Measurements from ENCODE around the gene SPEM2. TPM values are rescaled to one million over a fixed set of nuclear protein-coding genes. Genes with fewer than 3 reads are reported as not detected.

Gene SPEM2
- total RNA-seq, 1 donor from 2014 or later, result not detected

DNA sequence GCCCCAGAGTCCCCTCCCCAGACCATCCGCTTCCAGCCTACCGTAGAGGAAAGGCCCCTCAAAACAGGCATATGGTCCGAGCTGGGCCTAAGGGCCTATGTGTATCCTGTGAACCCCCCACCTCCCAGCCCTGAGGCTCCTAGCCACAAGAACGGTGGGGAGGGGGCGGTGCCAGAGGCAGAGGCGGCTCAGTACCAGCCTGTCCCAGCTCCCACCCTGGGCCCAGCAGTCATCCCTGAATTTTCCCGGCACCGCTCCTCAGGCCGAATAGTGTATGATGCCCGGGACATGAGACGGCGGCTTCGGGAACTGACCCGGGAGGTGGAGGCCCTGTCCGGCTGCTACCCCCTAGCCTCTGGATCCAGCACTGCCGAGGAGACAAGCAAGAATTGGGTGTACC lies 4.2 kb upstream of the SPEM2 start:
- DNase-seq (ENCODE audit: low spot score), result no peak

- no peak for DNase-seq (ENCODE audit: low spot score)
These were observed 1.7 kb upstream of the SPEM2 start for GRCh38 chr17:7423679-7424078.

- no peak for DNase-seq (ENCODE audit: low spot score)
These were observed 340 bp downstream of the SPEM2 start for GRCh38 chr17:7425756-7426155.

DNA sequence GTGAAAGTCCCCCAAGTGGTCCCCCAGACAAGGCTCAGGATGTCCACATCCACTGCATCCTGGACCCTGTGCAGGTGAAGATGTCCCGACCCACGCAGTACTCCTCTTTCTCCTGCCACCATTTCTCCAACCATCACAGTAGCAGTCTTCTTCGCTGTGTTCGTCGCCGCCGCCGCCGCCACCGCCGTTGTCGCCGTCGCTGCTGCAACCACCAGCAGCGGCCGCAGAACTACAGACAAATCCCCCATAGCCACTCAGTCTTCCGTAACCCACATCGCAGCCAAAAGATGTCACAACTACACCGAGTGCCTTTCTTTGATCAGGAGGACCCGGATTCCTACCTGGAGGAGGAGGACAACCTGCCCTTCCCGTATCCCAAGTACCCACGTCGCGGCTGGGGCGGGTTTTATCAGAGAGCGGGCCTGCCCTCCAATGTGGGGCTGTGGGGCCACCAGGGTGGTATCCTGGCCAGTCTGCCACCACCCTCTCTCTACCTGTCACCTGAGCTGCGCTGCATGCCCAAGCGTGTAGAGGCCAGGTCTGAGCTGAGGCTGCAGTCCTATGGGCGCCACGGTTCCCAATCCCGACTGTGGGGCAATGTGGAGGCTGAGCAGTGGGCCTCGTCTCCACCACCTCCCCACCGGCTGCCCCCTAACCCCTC lies 917 bp downstream of the SPEM2 start:
- DNase-seq (ENCODE audit: low spot score), result no peak

- DNase-seq (ENCODE audit: low spot score), result no peak
These were observed 1.6 kb downstream of the SPEM2 start for GRCh38 chr17:7426896-7427489.

DNA sequence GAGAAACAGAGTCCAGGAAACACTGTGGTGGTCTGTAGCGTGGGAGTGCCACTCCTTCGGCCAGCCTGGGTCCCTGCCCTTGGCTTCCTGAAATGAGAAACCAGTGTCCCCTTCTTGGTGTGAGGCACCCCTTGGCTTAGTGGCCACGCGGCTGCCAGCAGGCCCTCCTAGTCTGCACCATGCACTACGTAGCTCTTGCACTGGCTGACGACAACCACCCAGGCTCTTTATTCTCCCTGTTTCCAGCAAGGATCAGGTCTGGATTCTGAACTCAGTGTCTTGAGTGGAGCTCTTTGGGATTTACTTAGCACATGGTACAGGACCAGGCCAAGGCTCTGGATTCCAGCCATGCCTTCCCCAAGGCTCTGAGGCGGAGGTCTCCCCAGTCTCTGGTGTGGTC lies 2.1 kb downstream of the SPEM2 start:
- DNase-seq (ENCODE audit: low spot score), result no peak

DNA sequence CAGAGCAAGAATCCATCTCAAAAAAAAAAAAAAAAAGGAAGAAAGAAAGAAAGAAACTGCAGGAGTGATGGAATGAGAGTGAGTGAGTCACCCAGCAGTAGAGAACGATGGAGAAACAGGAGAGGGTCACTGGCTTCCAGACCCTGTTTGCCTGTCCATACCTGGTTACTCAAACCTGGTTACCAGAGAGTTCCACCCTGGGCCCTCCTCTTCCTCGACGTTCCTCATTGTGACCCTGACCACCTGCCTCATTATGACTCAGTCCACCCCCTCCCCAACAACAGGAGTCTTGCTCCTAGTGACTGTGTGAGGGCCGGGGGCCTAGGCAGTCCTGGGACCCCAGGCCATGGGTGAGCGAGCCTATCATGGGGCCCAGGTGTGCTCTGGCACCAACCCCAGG lies 3.1 kb downstream of the SPEM2 start, which contains the start of gene SPEM3:
Gene SPEM3, plus strand, starts transcription at position 301 of the 400 bp plus-strand sequence. Its CDS starts 46 bp downstream, at position 347.
- no peak for DNase-seq (ENCODE audit: low spot score)

- DNase-seq (ENCODE audit: low spot score), result no peak
These were observed 4.3 kb downstream of the SPEM2 start for GRCh38 chr17:7429722-7430121.

- no peak for DNase-seq (ENCODE audit: low spot score)
These were observed 5.8 kb downstream of the SPEM2 start for GRCh38 chr17:7431231-7431630.

DNA sequence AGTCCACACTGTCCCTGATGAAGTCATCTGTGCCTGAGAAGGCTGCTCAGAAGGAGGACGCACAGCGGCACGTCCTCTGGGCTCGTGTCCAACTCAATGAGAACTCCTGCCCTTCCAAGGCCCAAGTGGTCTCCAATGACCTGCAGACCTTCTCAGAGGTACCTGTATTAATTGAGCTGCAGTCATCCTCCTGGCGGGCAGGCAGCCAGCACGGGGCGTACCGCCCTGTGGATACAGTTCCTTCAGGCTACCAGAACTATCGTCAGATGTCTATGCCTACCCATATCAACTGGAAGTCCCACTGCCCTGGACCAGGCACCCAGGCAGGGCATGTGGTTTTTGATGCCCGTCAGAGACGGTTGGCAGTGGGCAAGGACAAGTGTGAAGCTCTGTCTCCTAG lies 6.9 kb downstream of the SPEM2 start:
- DNase-seq (ENCODE audit: low spot score), result no peak

GRCh38 chr17:7435676-7436555 lies 10.5 kb downstream of the SPEM2 start:
- DNase-seq (ENCODE audit: low spot score), result peak; percentile 67

GRCh38 chr17:7436556-7437368 lies 11.3 kb downstream of the SPEM2 start:
- DNase-seq (ENCODE audit: low spot score), result peak; percentile 82

DNA sequence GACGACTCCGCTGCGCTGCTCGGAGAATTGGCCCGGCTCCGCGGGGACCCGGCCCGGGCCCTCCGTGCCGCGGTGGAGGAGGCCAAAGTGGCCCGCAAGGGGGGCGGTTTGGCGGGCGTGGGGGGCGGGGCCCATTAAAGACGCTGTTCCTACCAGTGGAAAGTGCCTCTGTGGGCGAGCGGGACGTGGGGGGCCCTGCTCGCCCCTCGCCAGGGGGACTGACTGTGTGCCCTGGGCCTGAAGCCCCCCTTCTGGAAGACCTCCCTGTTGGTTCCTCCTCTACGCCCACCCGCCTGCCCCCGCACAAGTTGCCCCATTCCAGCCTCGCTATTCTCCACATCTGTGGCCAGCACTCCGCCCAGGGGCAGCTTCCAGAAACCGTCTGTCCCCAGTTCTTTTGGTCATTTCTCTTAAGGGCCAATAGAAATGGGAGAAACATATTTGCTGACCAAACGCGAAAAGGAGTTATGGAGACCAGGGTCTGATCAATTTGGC lies 12.0 kb downstream of the SPEM2 start:
- DNase-seq (ENCODE audit: low spot score), result no peak

DNA sequence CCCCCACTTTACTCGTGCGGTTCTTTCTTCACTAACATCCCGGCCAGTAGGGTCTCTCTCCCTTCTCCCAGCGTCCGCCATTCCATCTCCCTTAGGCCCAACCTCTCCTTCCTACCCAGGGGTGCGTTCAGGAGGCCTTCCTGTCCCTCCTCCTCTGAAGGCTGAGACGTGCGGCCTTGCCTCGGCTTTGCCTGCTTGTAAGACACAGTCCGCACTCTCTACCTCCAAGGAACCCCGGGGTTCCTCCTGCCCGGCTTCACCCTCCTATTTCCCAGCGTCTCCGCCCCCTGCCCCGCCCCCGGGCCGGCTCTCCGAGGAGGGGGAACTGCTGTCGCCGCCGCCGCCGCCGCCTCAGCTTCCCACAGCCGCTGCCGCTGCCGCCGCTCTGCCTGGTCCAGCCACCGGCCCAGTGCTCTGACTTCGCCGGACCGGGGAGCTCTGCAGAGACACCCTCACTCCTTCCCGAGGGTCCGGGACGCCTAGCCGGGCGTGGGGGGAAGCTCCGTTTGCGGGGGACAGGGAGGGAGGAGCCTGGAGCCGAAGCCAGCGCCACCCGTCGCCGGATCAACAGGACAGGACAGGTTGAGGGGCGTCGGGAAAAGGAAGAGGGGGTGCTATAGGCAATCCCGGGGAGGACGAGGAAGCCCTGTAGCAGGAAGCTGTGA lies 12.7 kb downstream of the SPEM2 start:
- peak; percentile 69 for DNase-seq (ENCODE audit: low spot score)

DNA sequence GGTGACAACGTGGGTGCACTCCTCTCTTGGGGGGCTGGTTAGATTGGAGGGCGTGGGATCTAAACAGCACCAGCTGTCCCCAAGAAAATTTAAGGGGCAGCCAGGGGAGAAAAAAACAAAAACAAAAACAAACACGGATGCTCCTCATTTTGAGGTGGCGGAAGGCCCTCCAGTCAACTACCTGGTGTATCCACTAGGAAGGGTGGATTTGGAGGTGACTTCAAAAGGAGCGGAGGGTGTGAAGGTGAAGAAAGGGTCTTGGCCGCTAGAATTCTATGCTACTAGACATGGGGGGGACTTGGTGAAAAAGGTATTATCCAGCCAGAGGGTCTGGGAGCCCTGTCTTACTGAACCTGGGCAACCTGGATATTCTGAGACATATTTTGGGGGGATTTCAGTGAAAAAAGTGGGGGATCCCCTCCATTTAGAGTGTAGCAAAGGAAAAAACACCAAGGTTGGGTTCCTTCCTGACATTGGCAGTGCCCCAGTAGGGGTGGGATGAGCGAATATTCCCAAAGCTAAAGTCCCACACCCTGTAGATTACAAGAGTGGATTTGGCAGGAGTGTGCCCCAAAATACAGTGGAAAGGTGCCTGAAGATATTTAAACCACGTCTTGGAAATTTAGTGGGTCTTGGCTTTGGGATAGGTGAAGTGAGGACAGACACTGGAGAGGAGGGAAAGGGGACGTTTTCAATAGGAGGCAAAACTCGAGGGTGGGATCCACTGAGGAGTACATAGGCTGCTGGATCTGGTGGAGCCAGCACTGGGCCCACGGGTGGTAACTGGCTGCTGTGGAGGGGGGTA lies 13.4 kb downstream of the SPEM2 start:
- no peak for DNase-seq (ENCODE audit: low spot score)

- DNase-seq (ENCODE audit: low spot score), result no peak
These were observed 14.2 kb downstream of the SPEM2 start, which contains the start of gene FGF11 for GRCh38 chr17:7439462-7440112. Gene FGF11, plus strand, starts transcription at chr17:7439512. Its CDS starts 109 bp downstream, at chr17:7439621.

GRCh38 chr17:7440113-7440833 lies 14.9 kb downstream of the SPEM2 start:
- DNase-seq (ENCODE audit: low spot score), result peak; percentile 65

DNA sequence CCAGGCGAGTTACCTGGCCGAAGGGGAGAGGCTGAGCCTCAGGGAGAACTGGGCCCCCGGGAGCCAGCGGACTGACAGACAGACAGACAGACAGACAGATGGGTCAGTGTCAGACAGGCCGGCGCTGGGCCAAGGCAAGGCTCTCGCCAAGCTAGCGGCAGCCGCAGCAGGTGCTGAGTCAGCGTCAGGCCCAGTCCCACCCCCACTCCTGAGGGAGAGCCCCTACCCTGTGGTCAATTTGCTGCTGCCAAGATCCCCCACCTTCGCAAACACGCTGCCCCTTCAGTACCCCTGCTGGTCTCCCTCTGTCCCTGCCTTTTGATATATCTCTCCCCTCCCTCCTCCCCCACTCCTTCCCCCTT lies 15.4 kb downstream of the SPEM2 start:
- no peak for DNase-seq (ENCODE audit: low spot score)

- no peak for DNase-seq (ENCODE audit: low spot score)
These were observed 15.8 kb downstream of the SPEM2 start for GRCh38 chr17:7441266-7441665.
